NCI-H1092 treated with DMSO at 0.1 percent for 48 hours (cell line): ENCODE data around the gene COMMD10.

Experiments
- DNase-seq: peaks from one replicate; lab custom pipeline; 2025; lab: John Stamatoyannopoulos, UW

COMMD10 gene

DNA sequence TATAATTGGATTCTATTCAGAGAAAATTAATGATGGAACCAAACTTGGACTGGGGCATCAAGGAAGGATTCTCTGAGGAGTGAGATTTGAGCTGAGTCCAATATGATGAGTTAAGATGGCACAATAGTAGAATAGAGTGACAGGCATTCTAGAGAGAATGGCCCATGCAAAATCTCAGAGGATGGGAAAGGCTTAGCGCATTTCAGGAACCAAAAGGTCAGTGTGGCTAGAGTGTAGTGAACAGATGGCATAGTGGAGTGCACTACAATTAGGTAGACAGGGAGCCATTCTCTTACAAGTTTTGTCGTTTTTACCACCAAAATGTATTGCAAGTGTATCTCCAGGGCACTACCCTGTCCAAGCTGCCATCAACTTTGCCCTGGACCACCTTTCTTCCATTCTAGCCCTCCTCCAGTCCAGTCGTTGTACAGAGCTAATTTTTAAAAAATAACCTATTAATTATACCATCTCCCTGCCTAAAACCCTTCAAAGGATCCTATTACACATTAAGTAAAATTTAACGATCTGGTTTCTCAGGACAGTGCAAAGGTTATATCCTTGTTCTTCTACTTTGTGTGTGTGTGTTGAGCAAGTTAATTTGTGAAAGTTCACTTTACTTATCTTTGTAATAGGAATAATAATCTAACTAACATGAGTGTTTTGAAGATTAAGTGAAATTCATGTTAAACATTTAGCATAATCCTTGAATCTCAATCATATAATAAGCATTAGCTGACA is 211.7 kb downstream of the COMMD10 start:
- DNase-seq, result no peak

DNA sequence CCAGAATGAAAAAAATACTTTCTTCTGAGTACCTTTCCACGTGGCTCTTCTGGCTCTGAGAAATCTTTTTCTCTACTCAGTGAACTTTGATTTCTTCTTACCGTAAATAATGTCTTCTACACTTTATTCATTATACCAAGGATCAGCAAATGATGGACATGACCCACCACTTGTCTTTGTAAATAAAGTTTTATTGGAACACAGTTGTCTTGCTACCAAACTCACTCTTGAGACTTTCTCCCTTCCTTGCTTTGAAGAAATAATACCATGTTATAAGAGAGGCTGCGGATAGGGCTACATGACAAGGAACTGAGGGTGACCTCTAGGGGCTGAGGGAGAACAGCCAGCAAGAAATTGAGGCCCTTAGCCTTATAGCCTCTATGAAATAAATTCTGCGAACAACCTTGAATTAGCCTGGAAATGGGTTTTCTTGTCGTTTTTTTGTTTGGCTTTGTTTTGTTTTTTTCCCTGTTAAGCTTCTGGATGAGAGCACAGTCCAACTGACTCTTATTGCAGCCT is 212.5 kb downstream of the COMMD10 start:
- DNase-seq, result no peak

DNA sequence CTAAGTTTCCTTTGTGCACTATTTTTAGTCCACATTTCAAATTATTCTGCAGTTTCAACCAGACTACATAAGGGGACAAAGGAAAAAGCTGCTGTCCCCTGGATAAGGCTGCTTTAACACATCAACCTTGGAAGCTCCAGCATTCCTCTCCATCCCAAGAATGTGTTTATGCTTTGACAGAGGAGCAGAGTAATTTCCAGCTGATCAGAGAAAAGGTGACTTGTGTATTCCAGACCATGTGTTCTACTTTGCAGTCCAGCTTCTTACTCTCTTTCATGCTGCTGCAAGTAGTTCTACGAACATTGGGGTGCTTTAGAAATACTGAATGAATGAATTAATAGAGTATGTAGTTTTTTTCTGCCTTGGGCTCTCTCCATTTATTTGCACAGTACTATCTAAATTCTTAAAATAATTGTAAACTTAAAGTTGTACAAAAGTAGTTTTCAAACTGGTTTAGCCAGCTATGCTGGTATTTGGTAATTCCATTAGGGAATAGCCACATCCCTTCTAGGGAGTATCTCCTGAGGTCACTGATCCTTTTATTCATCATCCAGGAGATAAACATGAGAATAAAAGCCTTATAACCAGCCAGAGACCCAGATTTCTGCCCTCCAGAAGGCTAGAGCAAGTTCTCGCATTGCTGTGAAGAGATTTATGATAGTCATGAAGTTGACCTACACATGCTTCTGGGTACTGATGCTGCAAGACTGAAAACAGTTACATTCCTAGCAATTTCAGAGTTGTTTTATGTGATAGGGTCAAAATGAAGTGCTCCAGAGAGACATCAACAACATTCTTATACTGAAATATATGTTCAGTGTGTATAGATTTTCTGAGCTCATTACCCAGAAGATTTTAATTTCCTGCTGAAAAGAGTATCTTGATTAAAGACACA is 215.2 kb downstream of the COMMD10 start:
- no peak for DNase-seq

DNA sequence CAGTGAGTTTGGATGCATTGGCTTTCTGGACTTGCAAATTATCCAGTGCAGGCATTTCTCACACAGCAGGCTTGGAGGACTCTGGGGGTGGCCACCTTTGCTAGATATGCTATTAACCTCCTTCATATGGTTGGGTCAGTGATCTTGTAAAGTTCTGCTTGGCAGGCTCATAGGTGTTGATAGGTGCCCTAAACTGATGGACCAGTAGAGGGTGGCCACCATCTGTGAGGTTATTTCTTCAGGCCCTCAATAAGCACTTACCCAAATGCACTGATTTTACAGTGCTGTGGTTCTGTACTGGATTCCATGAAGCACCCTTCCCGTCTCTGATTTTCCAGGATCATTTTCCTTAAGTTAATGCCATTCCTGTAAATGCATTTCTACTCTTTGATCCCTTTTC is 216.3 kb downstream of the COMMD10 start:
- DNase-seq, result no peak

DNA sequence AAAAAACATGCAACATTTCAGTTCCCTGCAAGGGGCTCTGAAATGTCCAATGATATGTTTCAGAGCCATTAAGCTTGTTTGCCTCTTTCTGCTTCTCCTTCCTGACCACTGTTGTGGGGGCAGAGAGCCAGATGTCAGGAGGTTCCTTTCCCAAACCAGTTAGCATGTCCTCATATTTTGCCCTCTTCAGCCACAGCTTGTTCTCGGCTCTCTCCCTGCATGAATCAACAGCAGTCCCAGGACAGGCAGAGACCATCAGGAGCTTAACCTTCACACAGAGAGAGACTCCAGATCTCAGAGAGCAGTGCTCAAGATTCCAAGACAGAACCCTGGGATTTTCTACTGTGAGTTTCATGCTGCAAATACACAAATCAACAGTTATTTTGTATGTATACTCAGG is 218.5 kb downstream of the COMMD10 start:
- no peak for DNase-seq

DNA sequence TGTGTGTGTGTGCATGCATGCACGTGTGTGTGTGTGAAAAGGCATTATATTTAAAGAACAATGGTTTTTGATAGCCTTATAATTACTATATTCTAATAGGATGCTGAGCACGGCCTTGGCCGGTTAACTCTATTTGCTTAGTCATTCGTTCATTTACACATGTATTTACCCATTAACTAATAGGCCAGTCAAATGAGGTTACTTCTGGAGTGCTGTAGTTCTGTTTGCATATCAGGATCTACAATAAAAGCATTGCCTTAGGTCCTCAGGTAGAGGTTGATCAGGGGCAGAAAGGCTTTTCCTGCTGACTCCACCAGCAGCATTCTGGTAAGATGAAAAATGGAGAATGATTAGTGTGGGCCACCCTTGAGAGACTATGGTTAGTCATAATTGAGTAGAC is 219.0 kb downstream of the COMMD10 start:
- DNase-seq, result no peak

DNA sequence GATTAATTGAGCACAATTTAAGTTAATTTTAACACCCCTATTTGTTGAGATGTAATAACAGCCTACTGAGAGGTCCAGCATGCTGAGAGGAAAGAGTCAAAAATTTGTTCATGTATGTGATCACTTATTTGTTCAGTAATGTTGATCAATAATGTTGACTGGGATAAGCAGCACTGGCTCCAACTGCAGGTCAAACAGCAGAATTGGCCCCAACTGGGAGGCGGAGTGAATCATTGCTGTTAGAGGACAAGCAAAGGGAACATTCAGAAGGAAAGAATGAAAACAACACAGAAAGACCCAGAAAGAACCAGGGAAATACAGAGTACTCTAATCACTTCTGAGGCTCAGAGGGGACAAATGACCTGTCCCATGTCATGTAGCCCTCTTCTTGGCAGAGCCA is 221.1 kb downstream of the COMMD10 start:
- DNase-seq, result no peak

DNA sequence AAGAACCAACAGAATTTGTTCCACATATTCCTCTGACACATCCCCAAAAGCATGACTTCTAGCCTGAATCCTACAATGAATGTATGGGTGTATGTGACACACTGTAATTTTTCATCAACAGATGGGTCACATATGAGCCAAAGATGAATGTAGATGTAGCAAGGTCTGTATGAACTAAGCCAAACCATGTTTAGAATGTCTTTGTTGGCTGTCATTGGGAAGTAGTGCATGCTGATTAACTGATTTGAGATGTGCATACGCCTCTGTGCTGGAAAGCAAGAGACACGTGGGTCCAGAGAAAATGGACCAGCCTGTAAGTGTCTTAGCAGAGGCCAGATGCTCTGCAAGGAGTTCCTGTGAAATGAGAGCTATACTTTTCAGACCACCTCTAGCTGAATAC is 222.0 kb downstream of the COMMD10 start:
- DNase-seq, result no peak

DNA sequence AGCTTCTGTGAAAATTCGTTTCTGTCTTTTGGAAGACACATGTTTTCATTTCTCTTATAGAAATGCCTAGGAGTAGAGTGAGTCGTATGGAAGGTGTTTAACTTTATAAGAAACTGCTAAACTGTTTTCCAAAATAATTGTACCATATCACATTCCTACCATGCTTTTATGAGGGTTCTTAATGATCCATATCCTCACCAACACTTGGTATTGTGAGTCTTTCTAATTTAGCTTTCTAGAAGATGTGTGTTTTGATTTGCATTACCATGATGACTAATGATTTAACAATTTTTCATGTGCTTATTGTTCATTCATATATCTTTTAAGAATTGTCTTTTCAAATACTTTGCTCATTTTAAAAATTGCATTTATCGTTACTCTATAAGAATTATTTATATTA is 223.6 kb downstream of the COMMD10 start:
- DNase-seq, result no peak

DNA sequence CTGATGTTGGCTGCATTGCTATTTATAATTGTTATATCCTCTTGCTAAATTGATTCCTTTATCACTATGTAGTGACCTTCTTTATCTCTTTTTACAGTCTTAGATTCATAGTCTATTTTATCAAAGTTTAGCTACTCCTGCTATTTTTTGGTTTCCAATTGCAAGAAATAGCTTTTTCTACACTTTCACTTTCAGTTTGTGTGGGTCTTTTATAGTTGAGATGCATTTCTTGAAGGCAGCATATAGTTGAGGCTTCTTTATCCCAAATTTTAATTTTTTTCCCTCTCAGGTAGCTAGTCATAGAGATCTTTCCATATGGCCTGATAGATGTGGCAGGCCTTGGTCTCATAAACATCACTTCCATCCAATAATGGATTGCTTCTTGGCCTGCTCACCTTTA is 228.5 kb downstream of the COMMD10 start:
- no peak for DNase-seq

DNA sequence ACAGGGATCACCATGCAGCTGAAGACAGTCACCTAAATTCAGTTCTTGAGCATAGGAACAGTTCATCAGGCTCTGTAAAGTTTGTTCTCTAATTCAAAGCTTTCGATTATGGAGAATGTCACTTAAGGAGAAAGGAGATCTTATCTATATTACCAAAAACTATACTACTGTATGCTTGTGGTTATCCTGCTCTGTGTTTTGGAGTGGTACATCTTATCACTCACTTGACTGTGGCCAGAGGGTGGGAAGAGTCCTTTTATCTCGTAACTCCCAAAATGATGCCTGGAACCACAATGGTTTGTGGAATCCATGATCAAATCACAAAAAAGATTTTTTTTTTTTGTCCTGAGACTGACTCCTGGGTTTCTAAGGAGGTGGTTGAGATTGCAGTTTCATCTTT is 230.7 kb downstream of the COMMD10 start:
- DNase-seq, result no peak

DNA sequence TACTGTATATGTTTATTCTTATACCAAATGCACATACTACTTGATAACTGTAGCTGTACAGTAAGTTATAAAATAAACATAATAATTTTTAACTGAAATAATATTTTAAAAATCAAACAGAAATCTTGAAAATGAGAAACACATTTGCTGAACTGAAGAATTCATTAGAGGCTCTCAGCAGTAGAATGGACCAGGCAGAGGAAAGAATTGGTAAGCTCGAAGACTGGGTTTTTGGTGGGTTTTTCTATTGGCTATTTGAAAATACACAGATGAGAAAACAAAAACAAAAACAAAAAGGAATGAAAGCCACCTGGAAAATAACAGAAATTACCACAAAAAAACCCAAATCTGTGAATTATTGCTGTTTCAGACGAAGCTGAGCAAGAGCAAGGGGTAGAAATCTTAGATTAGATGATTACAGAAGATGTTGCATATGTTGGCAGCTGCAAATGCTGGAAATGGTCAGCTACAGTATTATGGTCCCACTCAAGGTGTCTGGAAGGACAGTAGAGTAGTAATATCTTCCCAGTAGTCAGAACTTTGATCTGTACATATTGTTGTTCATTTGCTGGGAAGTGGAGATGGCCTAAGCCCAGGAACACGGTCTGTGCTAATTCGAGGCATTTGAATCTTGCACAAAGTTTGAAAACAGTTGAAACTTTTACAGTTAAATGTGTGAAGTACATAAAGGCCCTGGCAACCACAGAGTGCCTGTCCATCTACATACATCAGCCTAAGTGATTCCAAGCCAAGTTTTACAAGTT is 233.4 kb downstream of the COMMD10 start:
- no peak for DNase-seq

DNA sequence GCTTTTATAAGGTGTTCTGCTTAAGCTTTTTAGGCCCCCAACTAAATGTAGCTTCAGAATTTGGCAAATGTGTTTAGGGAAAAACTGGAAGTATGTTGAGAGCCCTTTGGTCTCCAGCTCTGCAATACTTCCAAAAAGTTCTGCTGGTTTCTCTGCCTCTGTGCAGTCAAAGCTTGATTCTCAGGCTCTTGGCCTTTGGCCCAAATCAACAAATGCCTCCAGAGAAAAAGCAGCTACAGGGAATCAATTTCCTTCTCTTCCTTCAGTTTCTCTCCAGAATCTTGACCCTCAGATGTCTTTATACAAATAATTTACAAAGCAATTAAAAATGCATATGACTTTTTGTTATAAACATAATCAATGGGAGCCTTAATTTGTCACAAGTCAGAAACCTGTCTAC is 235.7 kb downstream of the COMMD10 start:
- DNase-seq, result no peak

DNA sequence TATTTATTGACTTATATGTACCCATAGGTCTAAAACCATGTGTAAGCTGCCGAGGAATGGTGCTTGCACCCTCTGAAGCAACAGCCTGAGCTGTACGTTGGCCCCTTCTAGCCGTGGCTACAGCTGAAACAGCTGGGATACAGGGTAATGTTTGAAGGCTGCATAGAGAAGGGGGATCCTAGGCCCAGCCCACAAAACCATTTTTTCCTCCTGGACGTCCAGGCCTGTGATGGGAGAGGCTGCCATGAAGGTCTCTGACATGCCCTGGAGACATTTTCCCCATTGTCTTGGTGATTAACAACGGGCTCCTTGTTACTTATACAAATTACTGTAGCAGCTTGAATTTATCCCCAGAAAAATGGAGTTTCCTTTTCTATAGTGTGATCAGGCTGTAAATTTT is 244.7 kb downstream of the COMMD10 start:
- DNase-seq, result no peak

DNA sequence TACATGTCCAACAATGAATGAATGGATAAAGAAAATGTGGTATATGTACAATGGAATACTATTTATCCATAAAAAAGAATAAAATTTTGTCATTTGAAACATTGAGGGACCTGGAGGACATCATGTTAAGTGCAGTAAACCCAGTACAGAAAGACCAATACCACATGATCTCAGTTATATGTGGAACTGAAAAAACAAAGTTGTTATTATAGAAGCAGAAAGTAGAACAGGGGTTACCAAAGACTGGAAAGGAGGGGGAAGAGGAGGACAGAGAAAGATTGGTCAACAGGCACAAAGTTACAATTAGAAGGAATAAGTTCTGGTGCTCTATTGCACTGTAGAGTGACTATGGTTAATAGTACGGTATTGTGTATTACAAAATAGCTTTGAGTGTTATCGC is 256.0 kb downstream of the COMMD10 start:
- no peak for DNase-seq
